Bone marrow (tissue), 2 donors: Measurements from ENCODE around the gene KCNMB2.
"Not testable (repeated sequence)": the region's sequence is repeated elsewhere in the genome, so short reads cannot be mapped to it uniquely, and the experiment has no call there.

Source experiments
- DNase-seq, 2 donors: peaks; one replicate each; lab custom pipeline; 2025; lab: John Stamatoyannopoulos, UW

The KCNMB2 gene

DNA sequence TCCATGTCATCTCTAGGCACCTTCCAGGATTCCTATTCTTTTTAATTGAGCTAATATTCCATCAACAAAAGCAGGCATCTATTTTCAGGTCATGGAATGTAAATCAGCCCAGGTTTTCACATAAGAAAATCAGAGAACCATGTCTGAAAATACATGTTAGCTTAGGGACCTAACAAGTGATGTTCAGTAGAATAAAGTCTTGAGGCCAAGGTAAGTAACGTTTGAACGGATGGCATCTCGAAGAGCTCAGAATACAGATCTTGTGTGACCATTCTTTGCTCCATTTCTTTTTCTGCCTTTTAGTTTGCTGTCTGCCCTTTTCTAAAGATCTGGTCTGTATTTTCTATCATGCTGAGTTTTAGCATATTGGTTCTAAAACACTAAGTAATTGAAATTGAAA, 16.5 kb upstream of the KCNMB2 start:
- no peak for DNase-seq

GRCh38 chr3:178520451-178520850, 15.8 kb upstream of the KCNMB2 start:
- DNase-seq, result no peak

- no peak for DNase-seq
Measured at GRCh38 chr3:178522200-178523052, 13.8 kb upstream of the KCNMB2 start.

DNA sequence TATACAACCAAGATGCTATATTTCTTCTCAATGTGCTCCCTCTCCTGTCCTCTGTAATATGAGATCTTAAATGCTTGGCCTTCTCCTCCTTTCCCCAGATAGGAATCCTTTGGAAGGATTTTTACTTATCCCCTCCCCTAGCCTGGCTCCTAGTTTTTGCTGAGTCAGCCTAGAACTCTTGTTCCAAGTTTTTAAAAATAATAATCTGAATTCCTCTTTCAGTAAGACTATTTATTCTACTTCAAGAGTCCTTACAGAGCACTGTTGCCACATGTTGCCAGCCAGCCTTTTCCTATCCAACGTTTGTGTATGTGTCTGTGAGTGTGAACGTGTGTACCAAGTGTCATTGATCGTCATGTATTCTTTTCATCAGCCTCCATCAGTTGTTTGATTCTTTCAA, 11.0 kb upstream of the KCNMB2 start:
- no peak for DNase-seq

DNA sequence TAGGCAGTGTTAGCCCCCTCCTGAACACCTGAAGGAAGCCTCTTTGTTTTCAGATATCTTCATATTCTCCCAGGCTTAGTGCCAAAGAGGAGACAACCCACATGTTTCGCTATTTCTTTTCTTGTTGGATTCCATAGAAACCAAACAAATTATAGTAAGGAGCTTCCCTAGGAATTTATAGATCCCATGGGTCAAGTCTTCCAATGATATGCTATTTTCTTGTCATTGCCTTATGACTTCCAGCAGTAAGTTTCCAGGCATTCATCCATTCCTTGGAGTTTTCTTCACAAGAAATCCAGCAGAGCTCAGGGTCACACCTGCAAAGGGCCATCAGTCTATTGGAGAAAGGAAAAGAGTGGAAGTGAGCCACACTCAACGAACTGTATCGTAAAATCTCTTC, 9.9 kb upstream of the KCNMB2 start:
- no peak for DNase-seq

GRCh38 chr3:178527981-178528380, 8.3 kb upstream of the KCNMB2 start:
- DNase-seq, result no peak

DNA sequence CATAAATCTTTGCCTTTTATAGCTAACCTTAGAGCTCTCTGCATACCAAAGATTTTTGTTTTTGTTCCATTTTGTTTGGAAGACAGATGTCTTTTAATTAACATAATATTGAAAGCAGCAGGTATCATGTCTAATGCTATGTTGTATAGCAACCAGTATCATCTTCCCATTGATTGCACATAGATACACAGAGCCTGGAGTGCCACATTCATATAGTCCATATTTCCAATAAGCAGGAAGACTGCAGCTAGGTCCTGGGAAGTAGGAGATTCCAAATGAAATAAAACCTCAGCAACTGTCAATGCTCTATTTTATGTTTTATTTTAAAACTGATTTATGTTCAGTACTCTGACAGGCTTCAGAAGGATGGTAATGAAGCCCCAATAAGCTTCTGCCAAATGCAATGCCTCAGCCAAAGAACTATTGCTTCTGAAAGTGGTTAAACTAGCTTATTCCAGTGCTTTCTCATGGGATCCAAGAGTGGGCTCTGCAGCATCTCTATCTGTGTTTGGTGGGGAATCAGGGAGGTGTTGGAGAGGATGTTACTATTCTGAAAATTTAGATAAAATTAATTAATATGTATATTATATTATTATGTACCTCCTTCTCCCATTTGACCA, 6.5 kb upstream of the KCNMB2 start:
- no peak for DNase-seq

DNA sequence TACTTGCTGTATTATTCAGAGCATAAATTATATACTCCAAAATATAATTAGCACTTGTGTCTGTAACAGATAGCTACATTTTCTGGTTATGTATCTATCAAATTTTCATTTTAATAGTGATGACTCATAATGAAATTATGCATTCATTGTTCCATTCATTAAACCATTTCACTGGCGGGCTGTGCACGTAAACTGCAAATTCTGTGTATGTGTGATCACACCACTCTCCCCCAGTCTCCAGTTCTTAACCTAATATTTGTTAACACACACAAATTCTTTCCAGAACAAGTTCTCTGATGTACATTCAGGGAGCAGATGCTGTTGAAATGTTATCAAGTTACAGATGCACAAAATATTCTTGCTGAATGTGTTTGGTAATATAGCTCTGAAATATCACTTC, 3.8 kb upstream of the KCNMB2 start:
- no peak for DNase-seq

- no peak for DNase-seq
Measured at GRCh38 chr3:178537122-178537705, 978 bp downstream of the KCNMB2 start.

- no peak for DNase-seq
Measured at GRCh38 chr3:178538056-178538455, 1.8 kb downstream of the KCNMB2 start.

GRCh38 chr3:178540184-178540583, 3.9 kb downstream of the KCNMB2 start:
- DNase-seq, result no peak

DNA sequence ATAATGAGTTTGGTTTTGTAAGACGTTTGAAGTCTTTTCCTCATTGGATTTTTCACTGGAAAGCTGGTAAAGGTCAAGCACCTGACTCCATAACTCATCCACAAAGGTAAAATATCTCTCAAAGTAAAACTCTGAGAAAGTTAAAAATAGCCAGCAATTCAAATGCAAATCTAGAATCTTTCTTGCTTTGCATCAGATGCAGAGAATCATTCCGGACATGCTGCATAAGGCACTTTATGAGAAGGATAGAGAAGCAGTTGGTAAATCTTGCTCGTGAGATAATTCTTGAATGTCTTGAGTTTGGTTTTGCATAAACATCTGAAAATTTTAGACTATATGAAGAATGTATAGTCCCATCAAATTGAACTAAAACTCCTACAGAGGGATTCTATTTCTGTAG, 9.1 kb downstream of the KCNMB2 start:
- DNase-seq, result no peak

DNA sequence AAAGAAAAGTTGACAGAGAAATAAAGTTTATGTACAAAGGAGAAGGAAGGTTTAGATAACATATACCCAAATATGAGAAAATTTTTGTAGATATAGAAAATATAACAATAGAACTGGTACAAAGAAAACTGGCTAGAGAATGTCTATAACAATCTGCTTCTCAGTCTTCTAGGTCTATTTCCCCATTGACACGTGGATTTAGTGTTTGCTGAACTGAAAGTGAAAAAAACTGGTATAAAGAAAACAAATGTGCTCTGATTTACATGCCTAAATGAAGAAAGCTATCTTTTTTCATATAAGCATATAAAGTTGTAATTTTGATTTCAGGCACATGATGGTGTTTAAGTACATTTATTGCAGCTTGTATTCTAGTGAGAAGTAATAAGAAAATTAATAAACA, 9.8 kb downstream of the KCNMB2 start:
- DNase-seq, result no peak

DNA sequence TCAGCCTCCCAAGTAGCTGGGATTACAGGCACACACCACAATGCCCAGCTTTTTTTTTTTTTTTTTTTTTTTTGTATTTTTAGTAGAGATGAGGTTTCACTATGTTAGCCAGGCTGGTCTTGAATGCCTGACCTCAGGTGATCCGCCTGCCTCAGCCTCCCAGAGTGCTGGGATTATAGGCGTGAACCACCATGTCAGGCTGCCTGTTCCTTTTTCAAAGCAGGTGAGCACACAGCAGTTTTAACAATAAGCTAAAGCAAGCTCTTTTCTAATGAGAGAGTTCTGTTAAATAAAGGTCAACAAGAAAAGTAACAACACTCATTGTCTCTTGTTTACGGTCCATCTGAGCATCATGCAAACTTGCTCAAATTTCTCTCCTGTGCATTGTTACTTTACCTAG, 13.2 kb downstream of the KCNMB2 start:
- DNase-seq, result not testable (repeated sequence)

- DNase-seq, result no peak
Measured at GRCh38 chr3:178551916-178552321, 15.7 kb downstream of the KCNMB2 start.

GRCh38 chr3:178558637-178559036, 22.4 kb downstream of the KCNMB2 start:
- DNase-seq, result no peak

- DNase-seq, result no peak
Measured at GRCh38 chr3:178560759-178561158, 24.5 kb downstream of the KCNMB2 start.

DNA sequence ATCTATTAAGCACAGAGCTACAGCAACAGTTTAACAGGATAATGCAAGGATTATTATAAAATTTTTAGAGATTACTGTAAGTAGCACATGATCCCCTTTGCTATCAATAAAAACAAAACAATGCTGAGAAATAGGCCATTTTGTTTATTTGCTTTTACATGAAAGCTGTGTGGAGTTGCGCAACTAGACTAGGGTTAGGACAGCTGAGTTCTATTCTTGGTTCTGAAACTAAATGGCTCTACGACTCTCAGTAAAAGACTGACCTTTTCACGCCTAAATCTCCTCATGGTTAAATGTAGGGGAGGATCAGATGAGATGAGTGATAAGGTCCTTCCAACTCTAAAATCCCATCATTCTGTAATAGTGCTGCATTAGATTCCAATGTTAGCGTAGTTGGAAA, 25.0 kb downstream of the KCNMB2 start:
- DNase-seq, result no peak

DNA sequence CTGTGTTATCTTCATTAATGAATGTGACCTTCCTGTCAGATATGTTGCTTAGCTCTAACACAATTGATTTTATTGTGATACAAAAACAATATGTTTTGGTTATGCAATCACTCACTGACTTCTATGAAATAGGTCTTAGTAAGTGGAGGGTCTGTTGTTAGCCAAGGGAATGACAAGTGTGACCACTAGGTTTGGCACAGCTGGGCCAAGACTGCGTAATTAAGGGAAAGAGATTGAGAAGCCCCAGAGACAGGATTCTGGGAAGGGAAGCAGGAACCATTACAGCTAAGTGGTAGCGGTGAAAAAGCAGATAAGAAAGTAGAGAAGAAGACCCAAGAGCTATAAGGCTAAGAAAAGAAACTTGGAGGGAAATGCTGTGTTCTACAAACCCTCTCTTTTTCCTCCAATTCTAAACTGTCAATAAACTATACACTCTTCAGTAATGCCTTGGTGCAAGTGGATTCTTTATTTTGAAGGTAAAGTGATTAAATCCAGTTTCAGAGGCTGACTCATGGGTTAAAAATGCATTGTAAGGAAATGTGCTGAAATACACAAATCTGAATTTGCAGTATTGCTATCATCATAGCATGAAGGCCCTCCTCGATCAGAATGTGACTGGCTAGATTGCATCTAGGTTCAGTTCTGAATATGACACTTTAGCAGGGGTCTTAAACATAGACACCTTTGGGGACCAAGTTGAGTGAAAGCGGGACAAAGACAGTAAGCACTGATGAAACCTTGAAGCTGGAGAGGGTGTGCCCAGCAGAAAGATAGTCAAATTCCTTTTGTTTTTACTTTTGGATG, 26.1 kb downstream of the KCNMB2 start:
- DNase-seq, result no peak

GRCh38 chr3:178562947-178563232, 26.7 kb downstream of the KCNMB2 start:
- DNase-seq, result no peak

- no peak for DNase-seq
Measured at GRCh38 chr3:178567611-178568010, 31.4 kb downstream of the KCNMB2 start.

DNA sequence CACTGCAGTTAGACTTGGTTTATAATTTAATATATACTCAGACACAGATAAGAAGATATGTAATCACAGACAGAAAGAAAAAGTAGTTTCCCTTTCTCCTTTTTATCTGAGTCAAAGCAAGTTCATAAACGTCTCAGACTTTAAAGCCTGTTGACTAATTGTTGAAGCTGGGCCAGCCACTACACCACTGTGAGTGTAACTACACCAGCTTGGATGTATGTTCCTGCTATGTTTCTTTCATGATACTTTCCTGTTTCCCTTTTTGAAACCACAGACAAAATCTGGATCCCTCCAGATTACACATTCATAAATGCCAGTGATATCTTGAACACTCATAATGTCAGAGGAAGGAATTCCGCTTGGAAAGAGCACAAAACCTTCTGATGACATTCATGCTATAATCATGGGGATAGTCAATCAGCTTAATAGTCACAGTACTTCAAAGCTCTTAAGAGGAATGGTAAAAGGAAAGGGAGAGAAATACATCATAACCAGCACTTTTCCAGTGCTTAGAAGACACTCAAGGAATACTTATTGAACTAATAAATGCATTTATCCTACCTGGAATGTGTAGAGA, 32.0 kb downstream of the KCNMB2 start:
- no peak for DNase-seq
